NCI-H2171 (cell line): Measurements from ENCODE around the gene CADPS.

ENCODE experiments used
- DNase-seq: peaks from one replicate; lab custom pipeline; 2025; lab: John Stamatoyannopoulos, UW

Gene CADPS

GRCh38 chr3:62433396-62433795 lies 441.8 kb downstream of the CADPS start:
- DNase-seq, result no peak

- DNase-seq, result no peak
These were observed 454.0 kb downstream of the CADPS start for GRCh38 chr3:62421207-62421606.

- no peak for DNase-seq
These were observed 459.1 kb downstream of the CADPS start for GRCh38 chr3:62416144-62416543.

- peak; percentile 60 for DNase-seq
These were observed 459.9 kb downstream of the CADPS start for GRCh38 chr3:62415312-62415801.

GRCh38 chr3:62414786-62415185 lies 460.4 kb downstream of the CADPS start:
- no peak for DNase-seq

- no peak for DNase-seq
These were observed 461.5 kb downstream of the CADPS start for GRCh38 chr3:62413687-62414086.

GRCh38 chr3:62406945-62407344 lies 468.3 kb downstream of the CADPS start:
- no peak for DNase-seq

- DNase-seq, result no peak
These were observed 469.6 kb downstream of the CADPS start for GRCh38 chr3:62405566-62405965.

- DNase-seq, result no peak
These were observed 470.1 kb downstream of the CADPS start for GRCh38 chr3:62405135-62405534.

- DNase-seq, result no peak
These were observed 470.9 kb downstream of the CADPS start for GRCh38 chr3:62404321-62404720.

- no peak for DNase-seq
These were observed 471.5 kb downstream of the CADPS start for GRCh38 chr3:62403765-62404164.

- DNase-seq, result no peak
These were observed 482.5 kb downstream of the CADPS start for GRCh38 chr3:62392626-62393292.

GRCh38 chr3:62387251-62387650 lies 488.0 kb downstream of the CADPS start:
- no peak for DNase-seq

- DNase-seq, result no peak
These were observed 495.9 kb downstream of the CADPS start for GRCh38 chr3:62379321-62379798.

- DNase-seq, result no peak
These were observed 496.3 kb downstream of the CADPS start for GRCh38 chr3:62378921-62379320.

GRCh38 chr3:62378311-62378789 lies 496.9 kb downstream of the CADPS start:
- DNase-seq, result no peak

GRCh38 chr3:62376906-62377877 lies 498.0 kb downstream of the CADPS start:
- DNase-seq, result no peak

GRCh38 chr3:62376454-62376720 lies 498.8 kb downstream of the CADPS start:
- DNase-seq, result no peak

GRCh38 chr3:62375655-62376453 lies 499.4 kb downstream of the CADPS start:
- no peak for DNase-seq

GRCh38 chr3:62374341-62375218 lies 500.6 kb downstream of the CADPS start:
- DNase-seq, result no peak

GRCh38 chr3:62373714-62374333 lies 501.4 kb downstream of the CADPS start:
- DNase-seq, result no peak
